Fibroblast of lung (primary cell): Measurements from ENCODE around the gene EHMT1. TPM values are rescaled to one million over a fixed set of nuclear protein-coding genes. Genes with fewer than 3 reads are reported as not detected.

Experiments
- DNase-seq, 2 donors: peaks; one replicate each; pipeline versions ENCODE4 v3.0.0 to v3.0.0-alpha.2; 2010; ENCODE audit warnings: low read depth in 2 of 2
- H2AFZ ChIP-seq: 2 replicates; pipeline ENCODE4 v1.5.1; 2012; ENCODE audit warnings: low read length, control low read depth, inconsistent platforms
- H3K27ac ChIP-seq: 2 replicates; pipeline ENCODE4 v1.5.1; 2011; ENCODE audit warnings: low read length, control low read depth; ENCODE audit not compliant: insufficient read depth
- H3K27me3 ChIP-seq: 2 replicates; pipeline ENCODE4 v1.5.1; 2011; ENCODE audit warnings: mild to moderate bottlenecking, low read length; ENCODE audit not compliant: control insufficient read depth, insufficient read depth
- H3K36me3 ChIP-seq: 2 replicates; pipeline ENCODE4 v1.5.1; 2011; ENCODE audit warnings: low read length; ENCODE audit not compliant: control insufficient read depth, insufficient read depth
- H3K4me1 ChIP-seq: 2 replicates; pipeline ENCODE4 v1.5.1; 2011; ENCODE audit warnings: low read length; ENCODE audit not compliant: control insufficient read depth, insufficient read depth; ENCODE audit errors: extremely low read depth
- H3K4me2 ChIP-seq: 2 replicates; pipeline ENCODE4 v1.5.1; 2011; ENCODE audit warnings: low read length, control low read depth; ENCODE audit not compliant: insufficient read depth; ENCODE audit errors: extremely low read depth
- H3K4me3 ChIP-seq, 4 experiments: fragments of 200-600 bp in 1 of 4; sonication (generic) in 1 of 4; replicated peaks in 1 of 4; 2 replicates each; pipeline ENCODE4 v1.5.1; 2011 to 2016; ENCODE audit warnings: low read length in 4 of 4, low read depth in 3 of 4, mild to moderate bottlenecking in 3 of 4, control low read depth in 2 of 4, inconsistent platforms in 1 of 4, mixed read lengths in 1 of 4; ENCODE audit not compliant: insufficient read depth in 1 of 4; ENCODE audit errors: control extremely low read depth in 1 of 4
- H3K79me2 ChIP-seq: 2 replicates; pipeline ENCODE4 v1.5.1; 2012; ENCODE audit warnings: mild to moderate bottlenecking, low read length, inconsistent platforms; ENCODE audit not compliant: control insufficient read depth, insufficient read depth
- H3K9ac ChIP-seq: 2 replicates; pipeline ENCODE4 v1.5.1; 2011; ENCODE audit warnings: mild to moderate bottlenecking, low read length, control low read depth; ENCODE audit not compliant: insufficient read depth
- H3K9me3 ChIP-seq: 2 replicates; pipeline ENCODE4 v1.5.1; 2012; ENCODE audit warnings: low read depth, low read length; ENCODE audit not compliant: control insufficient read depth, insufficient read depth
- H4K20me1 ChIP-seq: 2 replicates; pipeline ENCODE4 v1.5.1; 2011; ENCODE audit warnings: low read length; ENCODE audit not compliant: control insufficient read depth, insufficient read depth; ENCODE audit errors: extremely low read depth
- CTCF ChIP-seq, 2 donors: IDR thresholded peaks in 1 of 2; conservative IDR thresholded peaks in 1 of 2; 1 replicate in 1 of 2; 2 replicates in 1 of 2; pipeline ENCODE4 v1.5.1; 2011 to 2012; ENCODE audit warnings: low read length in 2 of 2, control low read depth in 1 of 2, inconsistent platforms in 1 of 2, low read depth in 1 of 2, mild to moderate bottlenecking in 1 of 2
- EZH2 ChIP-seq: IDR thresholded peaks from 2 replicates; pipeline ENCODE4 v1.5.1; 2012; ENCODE audit warnings: low read length, control low read depth, mild to moderate bottlenecking; ENCODE audit errors: missing control alignments
- polyA plus RNA-seq, 2 donors: library from polyadenylated mRNA; depleted of rRNA in 1 of 2; stranded (reverse) in 1 of 2; unstranded in 1 of 2; fragments of >200 nt; gene quantifications; 2 replicates each; pipeline ENCODE4 v1.2.1, GENCODE V29; 2011 to 2012; ENCODE audit warnings: missing spikeins in 1 of 2
- total RNA-seq: library from RNA; depleted of rRNA; stranded (reverse); fragments of >200 nt; gene quantifications from 2 replicates; pipeline ENCODE4 v1.2.1, GENCODE V29; 2014

Gene EHMT1
- total and polyA plus RNA-seq, 2 donors (not counting 1 experiment from before 2014, with no cell fraction given): 22.4 to 48.6 TPM

- DNase-seq: no peak
- Histone ChIP-seq H3K9ac (no peak overlapping the region), H3K4me3 (no peak overlapping the region), H3K27me3 (no peaks in the 10 kb centered on the region), H3K36me3 (peaks cover 20% of the 10 kb centered on the region), H3K79me2 (peaks cover 26% of the 10 kb centered on the region), H3K4me1 (peaks cover 10% of the 10 kb centered on the region), H4K20me1 (no peaks in the 10 kb centered on the region), H3K9me3 (no peaks in the 10 kb centered on the region), H3K27ac (no peak overlapping the region), H3K4me2 (no peak overlapping the region), H2AFZ (no peak overlapping the region)
- no peak for TF ChIP-seq CTCF (conservative IDR thresholded peaks at IDR 0.05 in 1 of 2, IDR thresholded peaks at IDR 0.05 in 1 of 2; ENCODE audit: low read depth in 1 of 2, low read length in 2 of 2)
- no peak for TF ChIP-seq EZH2
Observed at GRCh38 chr9:137614631-137615386, 4.0 kb upstream of the EHMT1 start.

GRCh38 chr9:137615387-137615871 lies 3.4 kb upstream of the EHMT1 start:
- H3K4me3 ChIP-seq: no peak overlapping the region
- H3K9me3 ChIP-seq: no peaks in the 10 kb centered on the region
- H3K9ac ChIP-seq: no peak overlapping the region
- TF ChIP-seq EZH2: no peak
- no peak for TF ChIP-seq CTCF (conservative IDR thresholded peaks at IDR 0.05 in 1 of 2, IDR thresholded peaks at IDR 0.05 in 1 of 2; ENCODE audit: low read depth in 1 of 2, low read length in 2 of 2)
- no peaks in the 10 kb centered on the region for H4K20me1 ChIP-seq
- H3K4me1 ChIP-seq: peaks cover 14% of the 10 kb centered on the region
- no peak overlapping the region for H2AFZ ChIP-seq
- H3K79me2 ChIP-seq: peaks cover 32% of the 10 kb centered on the region
- peaks cover 20% of the 10 kb centered on the region for H3K36me3 ChIP-seq
- H3K4me2 ChIP-seq: no peak overlapping the region
- DNase-seq: no peak
- H3K27me3 ChIP-seq: no peaks in the 10 kb centered on the region
- no peak overlapping the region for H3K27ac ChIP-seq

GRCh38 chr9:137619240-137620047 lies 639 bp downstream of the EHMT1 start:
- Histone ChIP-seq H3K4me3 (peak overlapping the region; percentile 63 to 92 (median 70)), H4K20me1 (no peaks in the 10 kb centered on the region), H3K27ac (peak overlapping the region; percentile 56), H3K4me1 (peaks cover 7% of the 10 kb centered on the region), H3K79me2 (peaks cover 69% of the 10 kb centered on the region), H2AFZ (peak overlapping the region; percentile 31), H3K9ac (peak overlapping the region; percentile 66), H3K9me3 (no peaks in the 10 kb centered on the region), H3K4me2 (peak overlapping the region; percentile 96), H3K36me3 (peaks cover 8% of the 10 kb centered on the region), H3K27me3 (no peaks in the 10 kb centered on the region)
- no peak for TF ChIP-seq CTCF (conservative IDR thresholded peaks at IDR 0.05 in 1 of 2, IDR thresholded peaks at IDR 0.05 in 1 of 2; ENCODE audit: low read depth in 1 of 2, low read length in 2 of 2)
- no peak for TF ChIP-seq EZH2
- peak; percentile 45 to 55 for DNase-seq
